HCT116 (cell line): Measurements from ENCODE around the gene SCN1A.

Experiments used
- CEBPB ChIP-seq: IDR thresholded peaks from 2 replicates; pipeline ENCODE4 v1.6.1; 2012; ENCODE audit warnings: low read depth
- EZH2 ChIP-seq: fragments of 200-600 bp; sonication (generic); IDR thresholded peaks from 2 replicates; pipeline ENCODE4 v1.6.1; 2017; ENCODE audit warnings: antibody characterized with exemption, mixed run types
- EZH2phosphoT487 ChIP-seq: fragments of 200-600 bp; IDR thresholded peaks from 2 replicates; pipeline ENCODE4 v1.6.1; 2018; ENCODE audit warnings: antibody characterized with exemption, borderline replicate concordance
- JUND ChIP-seq: IDR thresholded peaks from 2 replicates; pipeline ENCODE4 v1.6.1; 2012
- POLR2A ChIP-seq: IDR thresholded peaks from 2 replicates; pipeline ENCODE4 v1.7.0; 2011; ENCODE audit warnings: borderline replicate concordance; ENCODE audit not compliant: insufficient read depth, insufficient read length; ENCODE audit errors: extremely low read depth
- POLR2AphosphoS5 ChIP-seq: IDR thresholded peaks from 2 replicates; pipeline ENCODE4 v1.6.1; 2011; ENCODE audit warnings: mild to moderate bottlenecking, low read depth, low read length, moderate library complexity
- RAD21 ChIP-seq: IDR thresholded peaks from 2 replicates; pipeline ENCODE4 v1.6.1; 2012; ENCODE audit warnings: low read depth, mild to moderate bottlenecking
- TCF7L2 ChIP-seq: IDR thresholded peaks from 2 replicates; pipeline ENCODE4 v1.7.0; 2011; ENCODE audit warnings: borderline replicate concordance, inconsistent platforms; ENCODE audit not compliant: insufficient read depth, insufficient read length; ENCODE audit errors: extremely low read depth
- YY1 ChIP-seq: IDR thresholded peaks from 2 replicates; pipeline ENCODE4 v1.6.1; 2011; ENCODE audit warnings: low read length, low read depth, moderate library complexity, mild to moderate bottlenecking; ENCODE audit not compliant: insufficient replicate concordance; ENCODE audit errors: extremely low read depth
- ZBTB33 ChIP-seq: IDR thresholded peaks from 2 replicates; pipeline ENCODE4 v1.6.1; 2011; ENCODE audit warnings: mild to moderate bottlenecking, low read length, moderate library complexity; ENCODE audit not compliant: insufficient replicate concordance; ENCODE audit errors: extremely low read depth
- ZNF274 ChIP-seq: fragments of 200-500 bp; sonication (Bioruptor generic); IDR thresholded peaks from 2 replicates; pipeline ENCODE4 v1.6.1; 2014; ENCODE audit warnings: mild to moderate bottlenecking, low read depth, low read length, inconsistent platforms
- TF ChIP-seq, protein P1 (sequence below): IDR thresholded peaks from 2 replicates; pipeline ENCODE4 v1.6.1; 2012; ENCODE audit warnings: low read depth
- TF ChIP-seq, protein P2 (sequence below): IDR thresholded peaks from 2 replicates; pipeline ENCODE4 v1.6.1; 2012
- TF ChIP-seq, protein P3 (sequence below), 3 experiments: fragments of 200-600 bp in 1 of 3; sonication (generic) in 1 of 3; IDR thresholded peaks in 2 of 3; conservative IDR thresholded peaks in 1 of 3; 2 replicates each; pipeline ENCODE4 v1.5.1; 2012 to 2017; ENCODE audit warnings: low read depth in 2 of 3, low read length in 2 of 3, antibody characterized with exemption in 1 of 3, borderline replicate concordance in 1 of 3, control low read depth in 1 of 3, mild to moderate bottlenecking in 1 of 3, mixed read lengths in 1 of 3, mixed run types in 1 of 3, moderate library complexity in 1 of 3; ENCODE audit not compliant: insufficient read depth in 1 of 3

- TF ChIP-seq, protein P1, sequence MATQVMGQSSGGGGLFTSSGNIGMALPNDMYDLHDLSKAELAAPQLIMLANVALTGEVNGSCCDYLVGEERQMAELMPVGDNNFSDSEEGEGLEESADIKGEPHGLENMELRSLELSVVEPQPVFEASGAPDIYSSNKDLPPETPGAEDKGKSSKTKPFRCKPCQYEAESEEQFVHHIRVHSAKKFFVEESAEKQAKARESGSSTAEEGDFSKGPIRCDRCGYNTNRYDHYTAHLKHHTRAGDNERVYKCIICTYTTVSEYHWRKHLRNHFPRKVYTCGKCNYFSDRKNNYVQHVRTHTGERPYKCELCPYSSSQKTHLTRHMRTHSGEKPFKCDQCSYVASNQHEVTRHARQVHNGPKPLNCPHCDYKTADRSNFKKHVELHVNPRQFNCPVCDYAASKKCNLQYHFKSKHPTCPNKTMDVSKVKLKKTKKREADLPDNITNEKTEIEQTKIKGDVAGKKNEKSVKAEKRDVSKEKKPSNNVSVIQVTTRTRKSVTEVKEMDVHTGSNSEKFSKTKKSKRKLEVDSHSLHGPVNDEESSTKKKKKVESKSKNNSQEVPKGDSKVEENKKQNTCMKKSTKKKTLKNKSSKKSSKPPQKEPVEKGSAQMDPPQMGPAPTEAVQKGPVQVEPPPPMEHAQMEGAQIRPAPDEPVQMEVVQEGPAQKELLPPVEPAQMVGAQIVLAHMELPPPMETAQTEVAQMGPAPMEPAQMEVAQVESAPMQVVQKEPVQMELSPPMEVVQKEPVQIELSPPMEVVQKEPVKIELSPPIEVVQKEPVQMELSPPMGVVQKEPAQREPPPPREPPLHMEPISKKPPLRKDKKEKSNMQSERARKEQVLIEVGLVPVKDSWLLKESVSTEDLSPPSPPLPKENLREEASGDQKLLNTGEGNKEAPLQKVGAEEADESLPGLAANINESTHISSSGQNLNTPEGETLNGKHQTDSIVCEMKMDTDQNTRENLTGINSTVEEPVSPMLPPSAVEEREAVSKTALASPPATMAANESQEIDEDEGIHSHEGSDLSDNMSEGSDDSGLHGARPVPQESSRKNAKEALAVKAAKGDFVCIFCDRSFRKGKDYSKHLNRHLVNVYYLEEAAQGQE: no peak
- TF ChIP-seq, protein P2, sequence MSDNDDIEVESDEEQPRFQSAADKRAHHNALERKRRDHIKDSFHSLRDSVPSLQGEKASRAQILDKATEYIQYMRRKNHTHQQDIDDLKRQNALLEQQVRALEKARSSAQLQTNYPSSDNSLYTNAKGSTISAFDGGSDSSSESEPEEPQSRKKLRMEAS: no peak
- TF ChIP-seq, protein P3, sequence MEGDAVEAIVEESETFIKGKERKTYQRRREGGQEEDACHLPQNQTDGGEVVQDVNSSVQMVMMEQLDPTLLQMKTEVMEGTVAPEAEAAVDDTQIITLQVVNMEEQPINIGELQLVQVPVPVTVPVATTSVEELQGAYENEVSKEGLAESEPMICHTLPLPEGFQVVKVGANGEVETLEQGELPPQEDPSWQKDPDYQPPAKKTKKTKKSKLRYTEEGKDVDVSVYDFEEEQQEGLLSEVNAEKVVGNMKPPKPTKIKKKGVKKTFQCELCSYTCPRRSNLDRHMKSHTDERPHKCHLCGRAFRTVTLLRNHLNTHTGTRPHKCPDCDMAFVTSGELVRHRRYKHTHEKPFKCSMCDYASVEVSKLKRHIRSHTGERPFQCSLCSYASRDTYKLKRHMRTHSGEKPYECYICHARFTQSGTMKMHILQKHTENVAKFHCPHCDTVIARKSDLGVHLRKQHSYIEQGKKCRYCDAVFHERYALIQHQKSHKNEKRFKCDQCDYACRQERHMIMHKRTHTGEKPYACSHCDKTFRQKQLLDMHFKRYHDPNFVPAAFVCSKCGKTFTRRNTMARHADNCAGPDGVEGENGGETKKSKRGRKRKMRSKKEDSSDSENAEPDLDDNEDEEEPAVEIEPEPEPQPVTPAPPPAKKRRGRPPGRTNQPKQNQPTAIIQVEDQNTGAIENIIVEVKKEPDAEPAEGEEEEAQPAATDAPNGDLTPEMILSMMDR (IDR thresholded peaks at IDR 0.05 in 2 of 3, conservative IDR thresholded peaks at IDR 0.05 in 1 of 3; ENCODE audit: borderline replicate concordance in 1 of 3, insufficient read depth in 1 of 3, low read depth in 2 of 3, low read length in 2 of 3): no peak
- TF ChIP-seq RAD21 (no peak), EZH2 (no peak), POLR2A (no peak), POLR2AphosphoS5 (no peak), CEBPB (no peak), ZNF274 (no peak), YY1 (no peak), JUND (no peak), ZBTB33 (no peak), EZH2phosphoT487 (no peak), TCF7L2 (no peak)
These were observed 186.0 kb downstream of the SCN1A start for GRCh38 chr2:165941827-165942226.
